Uterus (tissue), 4 donors: ENCODE measurements around the gene SNTB2. TPM values are rescaled to one million over a fixed set of nuclear protein-coding genes. Genes with fewer than 3 reads are reported as not detected.

Source experiments
- DNase-seq, 2 donors: peaks; one replicate each; pipeline ENCODE4 v3.0.0-alpha.2; 2019 to 2020
- H3K27ac ChIP-seq, 2 donors: fragments of 200-600 bp; sonication (generic); 1 replicate in 1 of 2; 2 replicates in 1 of 2; pipeline ENCODE4 v1.5.1; 2016 to 2018
- H3K27me3 ChIP-seq, 2 donors: fragments of 200-600 bp; sonication (generic); one replicate each; pipeline ENCODE4 v1.5.1; 2018 to 2019; ENCODE audit warnings: control low read depth in 1 of 2
- H3K36me3 ChIP-seq, 2 donors: fragments of 200-600 bp; sonication (generic); one replicate each; pipeline ENCODE4 v1.5.1; 2019; ENCODE audit warnings: control low read depth in 1 of 2
- H3K4me1 ChIP-seq, 2 donors: fragments of 200-600 bp; sonication (generic); one replicate each; pipeline ENCODE4 v1.5.1; 2018 to 2019; ENCODE audit warnings: control low read depth in 1 of 2
- H3K4me3 ChIP-seq, 2 donors: fragments of 200-600 bp; sonication (generic); 1 replicate in 1 of 2; 2 replicates in 1 of 2; pipeline ENCODE4 v1.5.1; 2018 to 2019; ENCODE audit warnings: mild to moderate bottlenecking in 1 of 2
- H3K9me3 ChIP-seq, 2 donors: fragments of 200-600 bp; sonication (generic); one replicate each; pipeline ENCODE4 v1.5.1; 2019; ENCODE audit warnings: control low read depth in 1 of 2
- POLR2A ChIP-seq, 2 donors: fragments of 450-650 bp; IDR thresholded peaks; one replicate each; pipeline ENCODE4 v1.6.1; 2016; ENCODE audit warnings: antibody characterized with exemption in 2 of 2, mild to moderate bottlenecking in 1 of 2, moderate library complexity in 1 of 2
- intact Hi-C: fragments of 100-400 bp; cut with DNase I; formaldehyde crosslinking; loops from one replicate; pipeline ENCODE4 v1.15.1; 2023; ENCODE audit warnings: low total_unique reads
- total RNA-seq, 4 donors: library from RNA; depleted of rRNA in 3 of 4; stranded (reverse); fragments of >200 nt in 3 of 4; gene quantifications; one replicate each; pipeline versions ENCODE4 v1.1.0 to v1.2.4, GENCODE V29; 2014 to 2023
- TF ChIP-seq, protein P1 (sequence below), 4 experiments: fragments of 200-600 bp in 2 of 4; fragments of 450-650 bp in 2 of 4; sonication (generic) in 2 of 4; IDR thresholded peaks; one replicate each; pipeline ENCODE4 v1.5.1; 2016 to 2019; ENCODE audit warnings: antibody characterized with exemption in 4 of 4, mild to moderate bottlenecking in 2 of 4, moderate library complexity in 1 of 4
- donor health status: DM: yes; HTN: yes; CAD: no.

The SNTB2 gene
- total RNA-seq, 4 donors from 2014 or later: 28.2 to 88.0 (median 59.5) TPM

DNA sequence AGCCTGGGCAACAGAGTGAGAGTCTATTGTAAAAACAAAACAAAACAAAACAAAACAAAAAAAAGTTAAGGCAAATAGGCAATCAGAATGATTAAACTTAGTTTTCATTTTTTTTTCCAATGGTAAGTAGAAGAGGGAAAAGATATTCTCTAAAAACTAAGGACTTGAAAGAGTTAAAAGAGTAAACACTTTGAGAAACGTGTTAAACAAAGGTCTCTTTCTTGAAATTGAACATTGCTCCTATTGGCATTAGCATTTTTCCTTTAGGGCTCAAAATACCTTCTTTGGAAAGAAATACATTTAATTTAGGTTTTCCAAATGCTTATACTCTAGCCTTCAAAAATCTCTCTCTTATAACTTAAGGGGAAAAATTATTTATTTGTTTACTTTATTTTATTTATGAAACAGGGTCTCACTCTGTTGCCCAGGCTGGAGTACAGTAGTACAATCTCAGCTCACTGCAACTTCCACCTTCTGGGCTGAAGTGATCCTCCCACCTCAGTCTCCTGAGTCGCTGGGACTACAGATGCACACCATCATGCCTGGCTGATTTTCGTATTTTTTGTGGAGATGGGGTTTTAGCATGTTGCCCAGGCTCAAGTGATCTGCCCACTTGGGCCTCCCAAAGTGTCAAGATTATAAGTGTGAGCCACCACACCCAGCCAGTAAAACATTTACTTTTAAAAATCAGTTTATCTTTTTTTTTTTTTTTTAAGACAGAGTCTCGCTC is 79.5 kb downstream of the SNTB2 start:
- no peaks in the 10 kb centered on the region for H3K27me3 ChIP-seq
- H3K4me3 ChIP-seq: no peak overlapping the region
- H3K36me3 ChIP-seq: no peaks in the 10 kb centered on the region
- no peaks in the 10 kb centered on the region for H3K9me3 ChIP-seq
- intact Hi-C loops: no loop called here
- no peak overlapping the region for H3K27ac ChIP-seq
- no peaks in the 10 kb centered on the region for H3K4me1 ChIP-seq
- no peak for DNase-seq
- TF ChIP-seq, protein P1, sequence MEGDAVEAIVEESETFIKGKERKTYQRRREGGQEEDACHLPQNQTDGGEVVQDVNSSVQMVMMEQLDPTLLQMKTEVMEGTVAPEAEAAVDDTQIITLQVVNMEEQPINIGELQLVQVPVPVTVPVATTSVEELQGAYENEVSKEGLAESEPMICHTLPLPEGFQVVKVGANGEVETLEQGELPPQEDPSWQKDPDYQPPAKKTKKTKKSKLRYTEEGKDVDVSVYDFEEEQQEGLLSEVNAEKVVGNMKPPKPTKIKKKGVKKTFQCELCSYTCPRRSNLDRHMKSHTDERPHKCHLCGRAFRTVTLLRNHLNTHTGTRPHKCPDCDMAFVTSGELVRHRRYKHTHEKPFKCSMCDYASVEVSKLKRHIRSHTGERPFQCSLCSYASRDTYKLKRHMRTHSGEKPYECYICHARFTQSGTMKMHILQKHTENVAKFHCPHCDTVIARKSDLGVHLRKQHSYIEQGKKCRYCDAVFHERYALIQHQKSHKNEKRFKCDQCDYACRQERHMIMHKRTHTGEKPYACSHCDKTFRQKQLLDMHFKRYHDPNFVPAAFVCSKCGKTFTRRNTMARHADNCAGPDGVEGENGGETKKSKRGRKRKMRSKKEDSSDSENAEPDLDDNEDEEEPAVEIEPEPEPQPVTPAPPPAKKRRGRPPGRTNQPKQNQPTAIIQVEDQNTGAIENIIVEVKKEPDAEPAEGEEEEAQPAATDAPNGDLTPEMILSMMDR (IDR thresholded peaks at IDR 0.05): no peak
- no peak for TF ChIP-seq POLR2A (IDR thresholded peaks at IDR 0.05)

DNA sequence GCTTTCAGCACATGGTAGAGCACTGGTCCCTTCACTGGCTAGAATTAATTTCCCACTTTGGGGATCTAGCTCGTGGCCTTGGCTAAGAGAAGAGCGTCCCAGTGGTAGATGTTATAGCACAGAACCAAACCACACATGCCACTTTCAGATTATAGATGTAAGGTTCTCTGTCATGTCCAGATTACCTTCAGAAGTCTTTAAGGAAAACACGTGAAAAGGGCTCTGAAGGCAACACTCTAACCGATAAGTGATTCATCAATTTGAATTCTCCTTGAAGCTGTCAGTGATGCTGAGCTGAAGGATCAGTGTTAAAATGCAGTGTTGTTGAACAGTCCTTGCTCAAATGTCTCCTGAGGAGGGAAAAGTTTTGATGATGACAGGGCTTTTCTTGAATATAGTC is 80.7 kb downstream of the SNTB2 start:
- DNase-seq: no peak
- Histone ChIP-seq H3K27ac (no peak overlapping the region), H3K27me3 (no peaks in the 10 kb centered on the region), H3K4me1 (no peaks in the 10 kb centered on the region), H3K36me3 (no peaks in the 10 kb centered on the region), H3K9me3 (no peaks in the 10 kb centered on the region), H3K4me3 (no peak overlapping the region)
- intact Hi-C loops: no loop called here
- TF ChIP-seq, protein P1 (IDR thresholded peaks at IDR 0.05): no peak
- TF ChIP-seq POLR2A (IDR thresholded peaks at IDR 0.05): no peak

DNA sequence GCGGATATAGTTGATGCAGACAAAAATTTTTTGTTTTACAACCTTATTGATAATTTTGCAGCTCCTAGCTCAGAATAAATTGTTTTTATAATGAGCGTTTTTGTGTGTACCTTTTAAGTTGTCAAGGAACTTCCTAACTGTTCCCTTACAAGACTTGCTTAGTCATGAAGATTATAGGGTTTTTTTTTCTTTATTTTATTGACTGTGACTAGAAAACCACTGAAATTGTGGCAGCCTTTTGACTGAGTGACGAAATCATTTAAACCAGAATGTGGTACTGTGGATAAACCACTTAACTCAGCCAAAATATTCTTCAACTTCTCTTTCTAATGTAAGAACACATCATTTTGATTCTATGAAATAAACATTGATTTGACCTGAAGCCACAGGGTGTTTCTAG is 83.4 kb downstream of the SNTB2 start:
- TF ChIP-seq, protein P1 (IDR thresholded peaks at IDR 0.05): no peak
- TF ChIP-seq POLR2A (IDR thresholded peaks at IDR 0.05): no peak
- DNase-seq: no peak
- Histone ChIP-seq H3K36me3 (no peaks in the 10 kb centered on the region), H3K4me3 (no peak overlapping the region), H3K4me1 (peaks cover 0 to 4% of the 10 kb centered on the region in 2 donors), H3K27me3 (no peaks in the 10 kb centered on the region), H3K27ac (no peak overlapping the region), H3K9me3 (no peaks in the 10 kb centered on the region)
- intact Hi-C loops: no loop called here

DNA sequence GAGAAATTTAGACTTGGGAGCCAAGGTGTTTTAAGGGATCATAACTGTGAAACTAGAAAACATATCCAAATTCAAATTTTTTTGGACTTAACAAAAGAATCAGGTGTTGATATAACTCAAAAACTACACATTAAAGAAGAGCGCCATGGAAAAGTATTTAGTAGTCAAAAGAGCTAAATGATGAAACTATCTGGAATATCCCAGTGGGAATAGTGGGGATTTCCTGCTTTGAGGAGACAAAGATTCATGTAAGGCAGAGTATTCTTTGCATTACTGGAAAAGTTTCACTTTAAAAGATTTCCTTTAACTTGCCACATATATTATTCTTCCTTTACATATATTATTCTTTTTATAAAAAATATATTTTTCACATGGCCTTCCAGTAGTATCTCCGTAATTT is 83.9 kb downstream of the SNTB2 start:
- Histone ChIP-seq H3K36me3 (no peaks in the 10 kb centered on the region), H3K4me1 (peaks cover 0 to 6% of the 10 kb centered on the region in 2 donors), H3K27ac (no peak overlapping the region), H3K4me3 (no peak overlapping the region), H3K27me3 (no peaks in the 10 kb centered on the region), H3K9me3 (no peaks in the 10 kb centered on the region)
- DNase-seq: no peak
- intact Hi-C loops: no loop called here
- TF ChIP-seq POLR2A (IDR thresholded peaks at IDR 0.05): no peak
- TF ChIP-seq, protein P1 (IDR thresholded peaks at IDR 0.05): no peak

DNA sequence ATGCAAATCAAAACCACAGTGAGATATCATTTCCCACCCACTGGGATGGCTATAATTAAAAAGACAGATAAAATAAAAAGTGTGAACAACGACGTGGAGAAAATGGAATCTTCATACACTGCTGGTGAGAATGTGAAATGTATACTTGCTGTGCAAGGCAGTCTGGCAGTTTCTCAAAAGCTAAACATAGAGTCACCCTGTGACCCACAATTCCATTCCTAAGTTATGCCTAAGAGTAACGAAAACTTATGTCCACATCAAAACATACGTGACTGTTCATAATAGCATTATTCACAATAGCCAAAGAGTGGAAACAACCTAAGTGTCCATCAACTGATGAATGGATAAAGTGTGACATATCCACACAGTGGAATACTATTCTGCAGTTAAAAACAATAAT is 86.0 kb downstream of the SNTB2 start:
- Histone ChIP-seq H3K27ac (no peak overlapping the region), H3K4me1 (peaks cover 4 to 6% of the 10 kb centered on the region in 2 donors), H3K36me3 (no peaks in the 10 kb centered on the region), H3K4me3 (no peak overlapping the region), H3K27me3 (no peaks in the 10 kb centered on the region), H3K9me3 (no peaks in the 10 kb centered on the region)
- no peak for TF ChIP-seq POLR2A (IDR thresholded peaks at IDR 0.05)
- TF ChIP-seq, protein P1 (IDR thresholded peaks at IDR 0.05): no peak
- no peak for DNase-seq
- intact Hi-C loops: no loop called here
